Activated CD4-positive, alpha-beta T cell treated with anti-CD3 and anti-CD28 coated beads, Interleukin-2, amount 50 U/mL, for 4 hours (primary cell): Measurements from ENCODE around the gene PRKN.

ENCODE experiments used
- DNase-seq, 2 experiments: peaks; one replicate each; pipeline ENCODE4 v3.0.0-alpha.2; 2020

Gene PRKN

DNA sequence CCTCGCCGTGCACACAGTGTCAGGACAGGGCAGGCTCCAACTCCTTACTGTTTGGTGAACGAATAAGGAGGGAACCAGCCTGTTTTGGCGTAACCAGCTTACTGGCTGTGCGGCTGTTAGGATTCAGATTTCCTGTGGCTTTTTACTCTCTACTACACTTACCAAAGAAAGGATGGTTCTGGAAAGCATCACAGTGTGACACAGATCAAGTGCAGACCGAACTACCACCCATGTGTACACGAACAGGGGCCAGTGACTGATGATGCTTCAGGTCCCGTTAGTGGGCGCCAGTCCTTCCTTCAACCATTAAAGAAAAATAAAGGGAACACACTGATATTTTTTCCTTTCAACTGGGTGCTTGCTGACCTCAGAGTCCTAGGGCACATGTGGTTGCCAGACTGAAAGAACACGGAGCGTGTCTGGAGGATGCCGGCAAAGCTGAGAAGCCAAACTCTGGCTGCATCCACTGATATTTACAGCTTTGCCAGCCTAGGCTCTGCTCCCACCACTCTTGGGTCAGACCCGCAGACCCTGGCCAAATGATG lies 1101.4 kb downstream of the PRKN start:
- no peak for DNase-seq

DNA sequence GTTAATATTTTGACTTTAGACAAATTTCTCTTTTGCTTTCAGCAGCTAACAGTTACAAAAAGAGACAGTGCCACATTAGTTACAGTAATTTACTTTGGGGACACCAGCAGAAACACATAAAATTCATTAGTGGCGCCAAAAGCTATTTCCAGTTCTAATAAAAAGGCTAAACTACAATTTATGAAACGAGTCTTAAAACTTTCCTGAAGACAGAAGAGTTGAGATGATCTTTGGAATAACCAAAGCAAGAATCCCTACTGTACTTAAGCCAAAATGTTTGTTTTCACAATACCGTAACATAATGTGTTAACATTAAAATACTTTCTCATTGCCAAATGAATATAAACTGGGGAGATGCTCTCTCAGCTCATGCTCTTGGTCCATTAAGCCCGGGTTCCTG lies 1103.5 kb downstream of the PRKN start:
- no peak for DNase-seq

DNA sequence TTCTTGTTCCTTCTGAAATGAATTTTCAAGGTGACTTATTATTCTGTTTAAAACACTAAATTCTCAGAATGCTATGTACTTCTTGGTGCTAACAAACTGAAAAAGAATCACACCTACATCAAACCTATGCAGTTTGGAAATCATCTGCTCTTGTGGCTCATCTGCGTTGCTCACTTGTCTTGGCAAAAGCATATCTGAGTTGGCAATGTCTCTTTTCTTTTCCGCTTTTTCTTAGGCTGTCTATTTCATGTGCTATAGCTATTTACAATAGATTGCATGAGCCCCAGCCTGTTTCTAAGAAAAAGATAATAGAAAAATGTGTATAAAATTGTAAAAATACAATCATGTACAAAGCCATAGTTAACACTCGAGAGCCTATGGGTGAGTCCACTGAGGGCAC lies 1104.8 kb downstream of the PRKN start:
- DNase-seq, result no peak

DNA sequence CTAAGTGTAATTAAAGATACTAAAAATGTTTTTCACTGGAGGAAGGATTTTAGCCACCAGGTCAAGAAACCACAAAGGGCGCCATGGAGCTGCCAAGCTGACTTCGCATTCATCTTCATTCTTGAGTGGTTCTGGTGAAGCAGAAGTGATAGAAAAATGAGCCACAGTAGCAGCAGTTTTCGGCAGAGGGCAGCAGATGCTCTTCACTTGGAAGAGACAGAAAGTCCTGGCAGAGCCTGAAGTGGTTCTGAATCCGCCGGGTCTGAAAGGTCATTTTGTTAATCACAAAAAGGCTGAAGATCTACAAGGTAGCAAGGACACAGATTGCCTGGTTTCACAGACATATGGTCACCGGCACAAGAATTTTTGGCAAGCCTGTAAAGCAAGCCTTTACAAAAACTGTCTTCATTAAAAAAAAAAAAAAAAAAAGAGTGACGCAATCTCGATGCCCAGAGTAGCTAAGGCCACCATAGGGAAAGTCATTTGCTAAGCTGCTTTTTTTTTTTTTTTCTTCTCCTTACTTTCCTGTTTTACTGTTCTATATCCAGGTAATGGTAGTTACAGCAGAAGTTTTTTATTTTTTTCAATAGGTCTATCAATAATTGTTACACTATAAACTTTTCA lies 1108.6 kb downstream of the PRKN start:
- no peak for DNase-seq

DNA sequence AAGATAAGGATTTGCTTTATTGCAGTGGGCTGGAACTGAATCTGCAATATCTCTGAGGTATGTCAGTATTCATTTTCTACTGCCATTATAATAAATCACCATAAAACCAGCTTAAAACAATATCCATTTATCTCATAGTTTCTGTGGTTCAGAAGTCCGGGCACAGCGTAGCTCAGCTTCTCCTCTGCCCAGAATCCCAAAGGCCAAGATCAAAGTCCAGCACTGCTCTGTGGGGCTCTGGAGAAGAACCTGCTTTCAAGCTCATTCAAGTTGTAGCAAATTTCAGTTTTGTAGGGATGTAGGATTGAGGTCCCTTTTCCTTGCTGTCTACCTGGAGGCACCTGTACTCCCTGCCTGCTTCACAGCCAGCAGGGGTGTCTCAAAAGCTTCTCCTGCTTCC lies 1113.9 kb downstream of the PRKN start:
- no peak for DNase-seq

DNA sequence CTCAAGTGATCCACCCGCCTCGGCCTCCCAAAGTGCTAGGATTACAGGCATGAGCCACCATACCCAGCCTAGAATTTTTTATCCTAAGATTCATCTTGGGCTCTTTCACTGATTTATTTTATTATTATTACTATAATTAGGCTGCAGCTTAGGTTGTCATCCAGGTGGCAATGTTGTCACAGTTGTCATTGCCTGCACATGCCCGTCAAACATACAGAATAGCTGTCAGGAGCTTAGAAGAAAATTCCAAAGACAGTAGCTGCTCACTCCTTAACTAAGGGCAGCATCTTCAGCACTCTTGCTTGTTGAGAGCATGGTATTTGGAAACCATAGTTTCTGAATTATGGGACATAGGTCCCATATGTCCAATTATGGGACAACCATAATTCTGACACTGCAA lies 1118.8 kb downstream of the PRKN start:
- DNase-seq, result no peak

DNA sequence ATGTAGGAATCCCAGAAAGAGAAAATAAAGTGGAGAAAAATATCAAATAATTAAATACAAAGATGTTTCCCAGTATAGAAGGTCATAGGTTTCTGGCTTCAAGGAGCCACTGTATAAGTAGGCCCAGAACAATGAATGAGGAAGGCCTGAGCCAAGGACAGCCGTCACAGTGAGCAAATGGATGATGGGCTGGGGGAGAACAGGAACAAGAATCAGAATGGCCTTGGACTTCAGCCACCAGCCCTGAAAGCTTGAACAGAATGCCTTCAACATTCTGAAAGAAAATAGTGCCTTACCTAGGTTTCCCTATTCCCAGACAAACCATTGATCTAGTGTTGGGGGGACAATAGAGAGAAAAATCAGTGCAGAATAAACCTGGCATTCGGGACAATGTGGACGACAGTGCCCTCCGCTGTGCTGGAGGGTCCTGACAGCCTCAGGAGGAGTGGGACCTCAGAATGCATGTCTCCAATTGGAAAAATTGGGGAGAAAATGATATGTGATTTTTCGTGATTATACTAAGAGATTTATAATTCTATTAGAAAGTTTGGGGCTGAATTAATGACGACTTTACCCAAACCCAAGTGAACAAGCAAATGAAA lies 1119.8 kb downstream of the PRKN start:
- DNase-seq, result no peak

DNA sequence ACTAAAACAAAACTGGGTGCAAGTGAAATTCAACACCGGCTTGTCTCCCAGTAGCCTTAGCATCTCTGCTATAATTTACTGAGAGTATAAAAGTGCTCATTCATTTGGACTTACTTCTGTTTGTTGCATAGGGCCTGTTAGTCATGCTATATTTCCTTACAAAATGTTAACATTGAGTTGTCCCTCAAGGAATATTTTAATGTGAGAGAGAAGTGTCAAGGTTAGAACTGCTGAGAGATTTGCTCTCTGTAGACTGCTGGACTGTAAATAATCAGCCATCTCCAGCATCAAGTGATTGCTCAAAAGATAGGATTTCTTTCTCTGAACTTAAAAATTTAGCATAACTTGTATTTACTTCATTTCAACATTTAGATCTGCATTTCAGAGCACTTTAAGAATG lies 1125.2 kb downstream of the PRKN start:
- DNase-seq, result no peak

DNA sequence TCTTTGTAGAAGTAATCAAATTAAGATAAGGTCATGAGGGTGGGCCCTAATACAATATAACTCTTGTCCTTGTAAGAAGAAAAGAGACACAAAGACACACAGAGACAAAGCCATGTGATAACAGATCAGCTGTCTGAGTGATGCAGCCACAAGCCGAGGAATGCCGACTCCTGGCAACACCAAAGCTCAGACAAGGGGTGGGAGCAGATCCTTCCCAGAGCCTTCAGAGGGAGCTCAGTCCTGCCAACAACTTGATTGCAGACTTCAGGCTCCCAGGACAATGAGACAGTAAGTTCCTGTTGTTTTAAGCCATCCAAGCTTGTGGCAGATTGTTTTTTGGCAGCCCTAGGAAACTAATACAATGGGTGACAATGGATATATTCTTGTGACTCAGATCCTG lies 1128.7 kb downstream of the PRKN start:
- DNase-seq, result no peak

DNA sequence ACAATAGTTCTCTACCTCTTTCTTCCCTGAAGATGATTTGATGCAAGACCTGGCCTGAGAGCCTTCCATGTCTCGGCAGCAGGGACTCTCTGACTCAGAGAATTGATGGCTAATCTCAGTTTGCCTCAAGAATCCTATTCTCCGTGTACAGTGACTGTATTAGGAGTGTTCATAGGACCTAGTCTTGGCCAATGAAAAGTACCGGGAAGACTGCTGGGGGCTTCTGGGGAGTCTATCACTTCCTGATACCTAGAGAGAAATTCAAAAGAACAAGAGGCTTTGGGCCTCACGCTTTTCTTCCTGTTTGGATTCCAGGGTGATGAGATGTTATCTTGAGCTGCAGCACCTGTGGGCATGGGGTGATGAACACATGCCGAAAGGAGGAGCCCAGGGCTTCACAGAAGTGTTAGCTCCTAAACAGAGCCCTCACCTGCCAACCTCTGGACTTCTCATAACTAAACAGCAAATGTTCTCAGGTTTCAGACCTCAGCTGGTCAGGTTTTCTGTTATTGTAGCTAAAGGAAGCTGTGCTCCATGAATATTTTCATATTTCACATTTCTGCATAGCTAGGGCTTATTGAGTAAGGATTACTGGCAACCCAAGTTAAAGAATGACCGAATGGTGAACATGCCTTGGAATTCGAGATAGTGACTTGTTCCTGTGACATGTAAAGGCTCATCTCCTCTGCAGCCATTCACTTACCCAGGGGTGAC lies 1130.6 kb downstream of the PRKN start:
- DNase-seq, result no peak

DNA sequence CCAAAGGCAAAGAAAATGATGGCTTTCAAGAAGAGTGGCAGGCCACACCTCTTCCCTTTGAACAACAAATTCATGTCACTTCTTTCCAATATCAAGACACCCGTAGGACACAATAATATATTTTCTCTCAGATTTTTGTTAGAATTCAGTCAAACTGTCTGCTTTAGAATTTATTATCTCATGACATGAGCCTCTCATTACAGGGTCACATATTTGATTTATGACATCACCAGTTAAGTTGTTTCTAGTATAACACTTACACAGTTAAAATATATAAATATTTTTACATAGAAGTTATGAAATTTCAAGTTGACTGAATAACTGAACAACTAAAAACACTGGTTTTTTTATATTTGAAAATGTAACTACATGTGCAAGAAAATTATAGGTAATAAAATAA lies 1133.2 kb downstream of the PRKN start:
- no peak for DNase-seq

DNA sequence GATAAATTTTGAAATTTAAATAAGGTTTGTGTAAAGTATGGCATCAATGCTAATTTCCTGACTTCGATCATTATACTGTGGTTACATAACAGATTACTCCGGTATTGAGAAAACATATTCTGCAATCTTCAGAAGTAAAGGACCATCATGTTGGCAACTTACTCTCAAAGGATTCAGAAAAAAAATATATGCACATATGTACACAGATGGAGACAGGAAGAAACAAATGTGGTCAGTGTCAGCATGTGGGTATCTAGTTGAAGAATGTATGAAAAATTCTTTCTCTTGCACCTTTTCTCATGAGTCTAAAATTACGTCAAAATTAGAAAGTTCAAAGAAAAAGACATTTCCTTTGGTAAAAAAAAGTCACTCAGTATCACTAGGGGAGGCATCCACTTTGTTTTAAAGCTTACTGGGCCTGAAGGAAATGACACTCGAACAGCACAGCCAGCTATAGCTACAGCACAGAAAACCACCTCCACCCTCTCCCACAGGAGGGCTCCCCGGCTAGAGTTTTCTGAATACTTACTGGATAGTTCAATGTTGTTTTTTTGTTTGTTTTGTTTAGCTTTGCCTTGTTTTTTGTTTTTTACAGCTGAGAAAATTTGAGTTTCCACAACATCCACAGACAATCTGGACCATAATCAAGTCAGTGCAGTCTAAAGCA lies 1136.5 kb downstream of the PRKN start:
- no peak for DNase-seq

DNA sequence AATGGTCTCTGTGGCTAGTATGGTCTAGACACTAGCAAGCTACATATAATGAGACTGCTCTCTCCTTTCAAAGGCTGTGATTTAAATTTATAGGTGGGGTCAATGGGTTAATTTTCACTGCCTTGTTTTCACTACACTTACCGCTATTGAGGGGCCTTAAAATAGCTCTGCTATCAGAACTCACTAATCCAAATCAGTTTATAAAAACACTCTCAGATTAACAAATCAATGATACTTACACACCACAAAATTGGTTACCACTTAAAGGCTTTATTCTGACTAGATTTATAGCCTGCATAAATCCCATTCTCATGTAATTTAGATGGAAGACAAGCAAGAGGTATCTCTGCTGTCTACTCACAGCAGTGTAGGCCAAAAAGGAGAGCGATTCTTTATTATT lies 1140.7 kb downstream of the PRKN start:
- no peak for DNase-seq

DNA sequence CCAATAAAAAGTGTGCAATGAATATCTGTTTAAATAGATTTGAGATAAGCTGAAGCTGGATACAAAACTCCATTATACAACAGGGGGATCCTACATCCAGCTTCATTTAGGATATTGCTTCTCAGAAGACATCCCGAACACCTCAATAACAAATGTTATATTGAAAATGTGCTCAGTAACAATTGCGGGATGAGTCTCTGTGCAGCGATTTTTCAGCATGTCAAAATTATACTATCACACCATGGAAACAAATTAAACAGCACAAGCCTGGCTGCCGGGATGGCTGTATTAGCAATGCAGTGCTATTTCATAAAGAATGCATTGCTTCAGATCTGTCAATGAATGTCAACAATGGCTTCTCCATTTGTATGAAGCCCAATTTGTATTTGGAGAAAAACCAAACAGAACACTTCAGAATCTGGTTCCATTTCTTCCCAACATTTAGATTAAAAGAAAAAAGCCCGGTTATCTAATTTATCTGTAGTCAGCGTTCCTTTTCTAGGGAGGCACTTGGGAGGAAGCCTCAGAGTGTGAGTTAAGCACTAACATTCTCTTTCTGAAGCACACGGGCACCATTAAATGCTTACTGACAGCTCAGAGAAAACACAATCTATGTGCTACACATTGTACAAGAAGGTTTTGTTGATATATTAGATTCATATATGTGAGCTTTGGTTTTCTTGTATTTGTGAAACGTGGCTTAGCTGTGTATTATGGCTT lies 1142.8 kb downstream of the PRKN start:
- no peak for DNase-seq

DNA sequence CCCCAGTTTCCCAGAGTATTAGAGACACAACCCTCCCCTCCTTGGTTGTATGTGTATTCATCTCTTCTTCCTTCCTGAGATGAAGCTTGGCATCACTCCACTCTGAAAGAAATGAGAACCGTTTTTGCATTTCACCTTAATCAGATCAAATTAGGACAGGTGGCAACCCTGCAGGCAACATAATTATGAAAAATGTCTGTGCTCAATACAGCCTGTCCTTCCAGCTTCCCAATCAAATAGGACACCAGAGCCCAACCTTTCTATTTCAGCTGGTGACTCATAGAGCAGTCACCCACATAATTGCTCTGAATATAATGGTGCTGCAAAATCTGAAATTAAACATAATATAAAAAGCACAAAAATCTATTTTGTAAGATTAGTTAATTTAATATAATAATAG lies 1143.5 kb downstream of the PRKN start:
- no peak for DNase-seq

DNA sequence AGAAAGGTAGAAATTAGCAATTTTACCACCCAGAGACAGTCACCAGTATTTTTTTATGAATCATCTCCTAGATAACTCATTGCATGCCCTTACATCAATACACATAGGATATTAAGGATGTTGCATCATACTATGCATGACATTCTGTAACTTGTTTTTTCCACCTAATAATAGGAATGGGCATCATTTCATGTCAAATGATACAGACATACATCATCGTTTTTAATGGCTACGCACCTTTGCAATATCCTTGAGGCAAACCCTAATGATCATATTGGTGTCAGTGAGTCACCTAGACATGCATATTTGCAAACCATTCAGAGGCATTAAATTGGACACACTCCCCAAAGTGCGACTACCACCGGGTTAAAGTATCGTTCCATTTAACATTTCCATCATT lies 1144.0 kb downstream of the PRKN start:
- no peak for DNase-seq

DNA sequence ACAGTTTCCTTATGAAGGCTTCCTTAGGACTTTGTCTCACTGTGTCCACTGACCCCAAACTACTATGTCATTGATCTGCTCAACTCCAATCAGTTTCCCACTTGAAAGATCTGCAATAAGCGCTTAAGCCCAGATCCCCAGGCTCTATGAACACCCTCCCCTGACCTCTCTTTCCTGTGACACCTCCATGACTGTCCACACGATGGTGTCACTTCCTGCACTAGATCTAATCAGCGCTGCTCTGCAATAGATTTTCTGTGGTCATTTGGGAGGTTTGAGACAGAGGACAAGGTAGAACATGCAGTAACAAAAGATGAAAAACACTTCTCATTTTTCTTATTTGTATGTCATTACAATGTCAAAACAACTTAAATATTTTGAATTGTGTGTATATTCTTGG lies 1149.1 kb downstream of the PRKN start:
- no peak for DNase-seq

DNA sequence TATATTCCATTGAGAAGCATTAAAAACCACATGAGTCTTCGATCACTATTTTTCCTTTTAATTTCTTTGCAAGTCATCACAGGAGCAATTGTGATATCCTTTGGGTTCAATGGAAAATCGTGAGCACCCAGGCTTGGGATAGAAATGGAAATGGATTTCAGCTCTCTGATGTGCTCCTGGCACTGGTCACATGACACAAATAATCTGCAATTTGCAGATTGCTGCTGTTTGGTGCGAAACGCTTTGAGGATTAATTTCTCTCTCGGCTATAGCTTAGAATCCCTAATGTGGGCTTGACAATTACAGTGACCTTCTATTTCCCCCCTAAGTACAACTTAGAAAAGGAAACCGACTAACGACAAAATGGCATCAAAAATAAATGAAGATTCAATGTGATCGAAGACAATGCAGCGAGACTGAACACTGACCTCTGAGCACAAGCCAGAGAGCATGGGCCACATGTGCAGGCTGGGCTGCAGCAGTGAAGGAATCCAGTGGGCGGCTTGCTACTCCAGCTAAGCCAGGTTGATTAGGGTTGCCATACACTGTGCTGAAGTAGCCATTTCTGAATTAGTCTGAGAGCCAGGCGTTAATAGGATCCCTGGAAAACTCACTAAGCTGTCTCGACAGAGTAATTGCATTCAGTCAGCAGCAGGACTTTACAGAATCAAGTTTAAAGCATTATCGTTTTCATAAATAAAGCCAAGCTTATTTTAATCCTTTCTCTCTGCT lies 1151.9 kb downstream of the PRKN start:
- DNase-seq, result no peak

DNA sequence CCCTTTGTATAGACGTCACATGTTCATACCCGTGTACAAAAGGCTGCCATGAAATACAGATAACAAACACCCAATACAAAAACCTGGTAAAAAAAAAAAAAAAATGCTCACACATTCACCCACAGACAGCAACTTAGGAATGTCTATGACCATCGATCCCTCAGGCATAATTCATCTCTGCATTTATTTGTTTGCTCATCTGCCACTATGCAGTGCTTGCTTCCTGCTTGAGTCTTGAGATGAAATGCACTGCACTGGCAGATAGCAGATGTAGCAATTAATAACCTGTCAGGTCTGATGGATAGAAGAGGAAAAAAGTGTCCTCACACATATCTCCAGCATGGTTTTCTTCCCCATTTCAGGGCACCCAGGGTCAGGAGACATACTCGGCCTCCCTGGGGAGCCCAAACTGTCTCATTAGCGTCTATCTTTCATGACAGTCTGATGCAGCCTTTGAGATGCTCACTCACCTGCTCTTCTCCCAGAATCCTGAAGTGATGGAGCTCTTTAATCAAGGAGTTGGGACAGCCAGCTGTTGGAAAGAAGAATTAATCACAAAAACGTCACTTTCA lies 1158.6 kb downstream of the PRKN start:
- DNase-seq, result no peak

DNA sequence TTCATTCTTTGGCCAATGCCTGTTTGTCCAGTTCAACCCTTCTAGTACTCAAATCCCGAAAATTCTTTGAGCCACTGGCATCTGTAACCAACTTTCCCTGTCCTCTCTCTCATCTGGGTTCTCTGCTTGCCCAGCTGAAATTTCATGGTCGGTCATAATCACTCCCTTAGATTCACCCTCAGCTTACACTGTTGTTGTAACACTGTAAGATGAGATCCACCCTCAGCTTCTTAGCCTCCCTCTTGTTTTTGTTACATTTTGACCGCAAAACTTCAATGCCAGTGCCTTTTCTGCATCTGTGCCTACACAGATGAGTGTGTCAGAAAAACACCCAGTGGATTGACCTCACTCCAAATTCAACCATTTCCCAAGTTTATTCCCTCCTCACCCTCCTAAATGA lies 1162.6 kb downstream of the PRKN start:
- no peak for DNase-seq

DNA sequence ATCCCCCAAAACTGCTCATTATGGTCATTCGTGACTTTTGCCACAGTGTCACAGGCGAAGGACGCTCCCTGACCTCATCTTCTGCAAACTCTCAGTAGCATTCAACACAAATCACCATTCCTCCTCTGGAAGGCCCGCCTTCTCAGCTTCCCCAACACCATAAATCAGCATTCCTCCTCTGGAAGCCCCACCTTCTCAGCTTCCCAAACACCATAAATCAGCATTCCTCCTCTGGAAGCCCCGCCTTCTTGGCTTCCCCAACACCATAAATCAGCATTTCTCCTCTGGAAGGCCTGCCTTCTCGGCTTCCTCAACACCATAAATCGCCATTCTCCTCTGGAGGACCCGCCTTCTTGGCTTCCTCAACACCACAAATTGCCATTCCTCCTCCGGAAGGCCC lies 1165.7 kb downstream of the PRKN start:
- no peak for DNase-seq
